DND-41 (cell line): ENCODE measurements around the gene MRNIP.

ENCODE experiments used
- EZH2 ChIP-seq: IDR thresholded peaks from 3 replicates; pipeline ENCODE4 v1.6.1; 2012; ENCODE audit warnings: borderline replicate concordance, low read depth, mild to moderate bottlenecking, moderate library complexity, low read length, inconsistent platforms; ENCODE audit not compliant: severe bottlenecking
- TF ChIP-seq, protein P1 (sequence below): IDR thresholded peaks from 2 replicates; pipeline ENCODE4 v1.5.1; 2012; ENCODE audit warnings: borderline replicate concordance, low read length, moderate library complexity, mild to moderate bottlenecking; ENCODE audit not compliant: poor library complexity, severe bottlenecking; ENCODE audit errors: extremely low read depth

DNA sequence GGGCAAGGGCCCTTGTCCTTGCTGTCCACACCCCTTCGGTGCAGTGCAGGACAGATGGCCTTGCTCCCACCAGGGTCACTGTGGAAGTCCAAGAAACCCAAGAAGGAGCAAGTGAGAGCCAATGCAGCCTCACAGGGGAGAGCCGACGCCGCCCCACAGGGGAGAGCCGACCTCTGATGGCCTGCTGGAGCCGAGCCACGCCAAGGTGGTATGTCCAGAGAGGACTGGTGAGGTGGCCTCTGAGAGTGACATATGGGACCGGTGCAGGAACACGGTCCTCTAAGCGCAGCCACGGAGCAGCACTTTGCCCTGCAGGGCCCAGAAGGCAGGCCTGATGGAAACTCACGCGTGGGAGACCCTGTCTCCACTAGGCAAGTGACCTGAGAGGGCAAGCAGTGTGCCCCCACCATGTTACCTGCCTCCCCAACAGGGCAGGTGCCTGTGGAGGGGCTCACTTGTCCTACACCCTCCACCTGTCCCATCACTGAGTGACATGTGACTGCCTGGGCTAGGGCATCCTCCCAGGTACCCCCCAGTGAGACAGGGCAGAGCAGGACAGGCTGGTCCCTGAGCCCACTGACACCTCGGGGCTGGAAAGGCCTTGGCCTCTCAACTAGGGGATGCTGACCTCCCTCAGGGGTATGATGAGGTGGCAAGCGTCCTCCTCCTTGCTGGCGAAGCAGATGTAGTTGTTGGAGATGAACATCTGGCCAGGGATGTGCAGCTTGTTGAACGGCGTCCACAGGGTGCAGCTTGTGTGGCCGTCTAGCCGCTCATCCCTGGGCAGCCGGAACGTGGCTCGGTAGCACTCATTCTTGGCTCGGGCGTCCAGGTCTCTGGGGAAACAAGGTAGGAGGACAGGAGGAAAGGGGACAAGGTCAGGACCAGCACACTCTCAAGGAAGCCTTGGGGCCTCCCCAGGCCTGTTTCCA, 32.4 kb upstream of the MRNIP start:
- TF ChIP-seq, protein P1, sequence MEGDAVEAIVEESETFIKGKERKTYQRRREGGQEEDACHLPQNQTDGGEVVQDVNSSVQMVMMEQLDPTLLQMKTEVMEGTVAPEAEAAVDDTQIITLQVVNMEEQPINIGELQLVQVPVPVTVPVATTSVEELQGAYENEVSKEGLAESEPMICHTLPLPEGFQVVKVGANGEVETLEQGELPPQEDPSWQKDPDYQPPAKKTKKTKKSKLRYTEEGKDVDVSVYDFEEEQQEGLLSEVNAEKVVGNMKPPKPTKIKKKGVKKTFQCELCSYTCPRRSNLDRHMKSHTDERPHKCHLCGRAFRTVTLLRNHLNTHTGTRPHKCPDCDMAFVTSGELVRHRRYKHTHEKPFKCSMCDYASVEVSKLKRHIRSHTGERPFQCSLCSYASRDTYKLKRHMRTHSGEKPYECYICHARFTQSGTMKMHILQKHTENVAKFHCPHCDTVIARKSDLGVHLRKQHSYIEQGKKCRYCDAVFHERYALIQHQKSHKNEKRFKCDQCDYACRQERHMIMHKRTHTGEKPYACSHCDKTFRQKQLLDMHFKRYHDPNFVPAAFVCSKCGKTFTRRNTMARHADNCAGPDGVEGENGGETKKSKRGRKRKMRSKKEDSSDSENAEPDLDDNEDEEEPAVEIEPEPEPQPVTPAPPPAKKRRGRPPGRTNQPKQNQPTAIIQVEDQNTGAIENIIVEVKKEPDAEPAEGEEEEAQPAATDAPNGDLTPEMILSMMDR, result no peak
- no peak for TF ChIP-seq EZH2
